Neural progenitor cell (in vitro differentiated cells): Measurements from ENCODE around the gene CELSR2.
"Not testable (repeated sequence)": the region's sequence is repeated elsewhere in the genome, so short reads cannot be mapped to it uniquely, and the experiment has no call there.

Experiments used
- CTCF ChIP-seq: fragments of 200-600 bp; sonication (generic); IDR thresholded peaks from 2 replicates; pipeline ENCODE4 v1.5.1; 2017; ENCODE audit warnings: antibody characterized with exemption, mild to moderate bottlenecking
- EZH2 ChIP-seq: fragments of 200-600 bp; sonication (generic); IDR thresholded peaks from 2 replicates; pipeline ENCODE4 v1.6.1; 2017; ENCODE audit warnings: antibody characterized with exemption, mild to moderate bottlenecking, moderate library complexity
- EZH2phosphoT487 ChIP-seq: fragments of 200-600 bp; sonication (generic); IDR thresholded peaks from 2 replicates; pipeline ENCODE4 v1.6.1; 2017; ENCODE audit warnings: antibody characterized with exemption

- TF ChIP-seq CTCF, EZH2phosphoT487, EZH2: not testable (repeated sequence)
These were observed 37.4 kb downstream of the CELSR2 start for GRCh38 chr1:109286762-109287161.
